Chondrocyte (in vitro differentiated cells): ENCODE data around the gene TMEM258. TPM values are rescaled to one million over a fixed set of nuclear protein-coding genes. Genes with fewer than 3 reads are reported as not detected.
A peak's percentile ranks its signal among the peaks of the same experiment; 100 is the strongest.

Experiments used
- DNase-seq: peaks from one replicate; pipeline ENCODE4 v3.0.0; 2021; ENCODE audit warnings: mixed read lengths, low spot score
- H3K27ac Mint-ChIP-seq: one replicate; pipeline ENCODE4 v1.8.0; 2021; ENCODE audit warnings: mild to moderate bottlenecking, moderate library complexity, mixed read lengths; ENCODE audit not compliant: unreplicated experiment
- H3K27me3 Mint-ChIP-seq: 2 replicates; pipeline ENCODE4 v1.8.0; 2021; ENCODE audit warnings: low read depth, mixed read lengths
- H3K36me3 Mint-ChIP-seq: 2 replicates; pipeline ENCODE4 v1.8.0; 2021; ENCODE audit warnings: low read depth, mixed read lengths
- H3K4me1 Mint-ChIP-seq: 2 replicates; pipeline ENCODE4 v1.8.0; 2021; ENCODE audit warnings: low read depth, mild to moderate bottlenecking, mixed read lengths
- H3K4me3 Mint-ChIP-seq: one replicate; pipeline ENCODE4 v1.8.0; 2021; ENCODE audit warnings: mild to moderate bottlenecking, moderate library complexity, mixed read lengths; ENCODE audit not compliant: unreplicated experiment
- H3K9me3 Mint-ChIP-seq: 2 replicates; pipeline ENCODE4 v1.8.0; 2021; ENCODE audit warnings: low read depth, mixed read lengths
- CTCF ChIP-seq: fragments of 200-600 bp; sonication (generic); IDR thresholded peaks from 2 replicates; pipeline ENCODE4 v1.5.0; 2021; ENCODE audit warnings: antibody characterized with exemption, mild to moderate bottlenecking, moderate library complexity
- total RNA-seq: library from RNA; stranded (reverse); gene quantifications from 3 replicates; pipeline ENCODE4 v1.2.1, GENCODE V29; 2021

TMEM258 gene
- total RNA-seq, 1 donor from 2014 or later: 103 TPM

- peak; percentile 78 for TF ChIP-seq CTCF
- H3K27ac Mint-ChIP-seq: no peak within 1 kb of the TSS
These were observed 40.1 kb downstream of the TMEM258 start, which contains the start of gene MYRF for GRCh38 chr11:61752117-61752924. Gene MYRF, plus strand, starts transcription at chr11:61752636. Its CDS starts 109 bp downstream, at chr11:61752745.

GRCh38 chr11:61751384-61751783, 41.0 kb downstream of the TMEM258 start:
- no peak overlapping the region for H3K27ac Mint-ChIP-seq

More at GRCh38 chr11:61752117-61752924, 40.1 kb downstream of the TMEM258 start, which contains the start of gene MYRF:
- peaks cover 4% of the 10 kb centered on the region for H3K27me3 Mint-ChIP-seq
- peaks cover 15% of the 10 kb centered on the region for H3K4me1 Mint-ChIP-seq
- no peaks in the 10 kb centered on the region for H3K36me3 Mint-ChIP-seq
- H3K9me3 Mint-ChIP-seq: no peaks in the 10 kb centered on the region
- no peak for DNase-seq
- H3K4me3 Mint-ChIP-seq: peak within 1 kb of the TSS; percentile 67

GRCh38 chr11:61750631-61751273, 41.6 kb downstream of the TMEM258 start:
- H3K9me3 Mint-ChIP-seq: no peaks in the 10 kb centered on the region
- no peaks in the 10 kb centered on the region for H3K36me3 Mint-ChIP-seq
- no peak for TF ChIP-seq CTCF
- H3K4me3 Mint-ChIP-seq: no peak overlapping the region
- H3K27ac Mint-ChIP-seq: no peak overlapping the region
- no peak for DNase-seq
- H3K4me1 Mint-ChIP-seq: peaks cover 6% of the 10 kb centered on the region
- peaks cover 4% of the 10 kb centered on the region for H3K27me3 Mint-ChIP-seq

More at GRCh38 chr11:61751384-61751783, 41.0 kb downstream of the TMEM258 start:
- Mint-ChIP-seq H3K4me3 (peak overlapping the region; percentile 21), H3K27me3 (peaks cover 4% of the 10 kb centered on the region), H3K4me1 (peaks cover 12% of the 10 kb centered on the region), H3K36me3 (no peaks in the 10 kb centered on the region), H3K9me3 (no peaks in the 10 kb centered on the region)
- no peak for DNase-seq
- TF ChIP-seq CTCF: no peak

- peaks cover 6% of the 10 kb centered on the region for H3K4me1 Mint-ChIP-seq
- H3K36me3 Mint-ChIP-seq: no peaks in the 10 kb centered on the region
- peaks cover 4% of the 10 kb centered on the region for H3K27me3 Mint-ChIP-seq
- H3K9me3 Mint-ChIP-seq: no peaks in the 10 kb centered on the region
- no peak overlapping the region for H3K27ac Mint-ChIP-seq
- H3K4me3 Mint-ChIP-seq: no peak overlapping the region
- TF ChIP-seq CTCF: no peak
- DNase-seq: no peak
These were observed 42.7 kb downstream of the TMEM258 start for GRCh38 chr11:61749591-61750217.

GRCh38 chr11:61747967-61748285, 44.5 kb downstream of the TMEM258 start:
- Mint-ChIP-seq H3K36me3 (peaks cover 2% of the 10 kb centered on the region), H3K27me3 (peaks cover 4% of the 10 kb centered on the region), H3K4me3 (no peak overlapping the region), H3K9me3 (no peaks in the 10 kb centered on the region), H3K4me1 (peaks cover 4% of the 10 kb centered on the region), H3K27ac (no peak overlapping the region)
- TF ChIP-seq CTCF: peak; percentile 39
- no peak for DNase-seq
